ENCODE data around the gene PDSS2.
"Not testable (repeated sequence)": the region's sequence is repeated elsewhere in the genome, so short reads cannot be mapped to it uniquely, and the experiment has no call there.

- TF ChIP-seq CTCF (conservative IDR thresholded peaks at IDR 0.05; ENCODE audit: low read length); EZH2phosphoT487 (IDR thresholded peaks at IDR 0.05; ENCODE audit: borderline replicate concordance): not testable (repeated sequence)
Observed at GRCh38 chr6:107135048-107135680, 324.2 kb downstream of the PDSS2 start.
